Mucosa of stomach (tissue), 1 donor: ENCODE results near the gene NPC1L1.

Experiments
- H3K27me3 ChIP-seq: one replicate; pipeline ENCODE4 v1.7.0; 2013; ENCODE audit warnings: mild to moderate bottlenecking, low read length; ENCODE audit not compliant: control insufficient read depth, insufficient read depth
- H3K36me3 ChIP-seq: one replicate; pipeline ENCODE4 v1.7.0; 2013; ENCODE audit warnings: low read length; ENCODE audit not compliant: control insufficient read depth, insufficient read depth
- H3K4me1 ChIP-seq: one replicate; pipeline ENCODE4 v1.7.0; 2013; ENCODE audit warnings: mild to moderate bottlenecking, low read length; ENCODE audit not compliant: control insufficient read depth, insufficient read depth
- H3K4me3 ChIP-seq: one replicate; pipeline ENCODE4 v1.7.0; 2013; ENCODE audit warnings: low read length
- H3K9ac ChIP-seq: one replicate; pipeline ENCODE4 v1.7.0; 2013; ENCODE audit warnings: mild to moderate bottlenecking, low read length, moderate library complexity
- H3K9me3 ChIP-seq: one replicate; pipeline ENCODE4 v1.7.0; 2013; ENCODE audit warnings: mild to moderate bottlenecking, low read length, moderate library complexity; ENCODE audit not compliant: control insufficient read depth
- donor health status: Pancreatic carcinoma.

The NPC1L1 gene

DNA sequence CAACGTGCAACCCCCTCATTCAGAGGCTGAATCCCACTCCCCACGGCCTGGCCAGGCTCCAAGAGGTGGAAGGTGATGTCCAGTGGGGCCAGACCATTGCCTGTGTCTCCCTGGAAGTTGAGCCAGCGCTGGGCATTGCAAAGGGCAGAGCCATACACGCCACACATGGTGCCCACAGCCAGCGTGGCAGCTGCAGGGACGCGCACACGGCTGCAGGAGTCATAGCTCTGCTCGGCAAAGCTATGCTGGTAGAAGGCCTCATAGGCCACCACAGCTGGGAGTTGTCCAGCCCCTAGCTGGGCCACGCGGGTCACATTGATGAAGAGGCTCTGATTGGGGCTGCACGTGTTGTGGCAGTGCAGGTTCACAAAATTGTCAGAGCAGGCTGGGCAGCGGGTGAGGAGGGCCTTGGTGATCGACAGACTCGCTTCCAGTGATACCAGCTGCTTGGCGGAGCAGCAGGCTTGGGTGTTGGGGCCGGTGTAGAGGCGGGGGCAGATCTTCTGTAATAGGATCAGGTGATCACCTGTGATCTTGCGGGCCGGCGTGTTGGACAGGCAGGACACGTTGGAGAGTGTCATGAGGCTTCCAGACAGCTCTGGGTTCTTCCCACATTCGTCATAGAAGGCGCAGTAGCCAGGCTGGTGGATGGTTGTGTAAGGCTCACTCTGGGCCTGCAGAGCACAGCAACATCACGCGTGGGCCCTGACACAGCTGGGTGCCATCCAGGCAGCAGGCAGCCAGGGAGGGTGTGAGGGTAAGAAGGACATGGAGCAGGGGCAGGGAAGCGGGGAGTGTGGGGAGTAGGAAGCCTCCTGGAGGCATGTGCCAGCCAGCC, 1.2 kb downstream of the NPC1L1 start:
- no peak overlapping the region for H3K4me3 ChIP-seq
- H3K27me3 ChIP-seq: no peaks in the 10 kb centered on the region
- H3K36me3 ChIP-seq: no peaks in the 10 kb centered on the region
- peaks cover 38% of the 10 kb centered on the region for H3K4me1 ChIP-seq
- no peak overlapping the region for H3K9ac ChIP-seq
- no peaks in the 10 kb centered on the region for H3K9me3 ChIP-seq

DNA sequence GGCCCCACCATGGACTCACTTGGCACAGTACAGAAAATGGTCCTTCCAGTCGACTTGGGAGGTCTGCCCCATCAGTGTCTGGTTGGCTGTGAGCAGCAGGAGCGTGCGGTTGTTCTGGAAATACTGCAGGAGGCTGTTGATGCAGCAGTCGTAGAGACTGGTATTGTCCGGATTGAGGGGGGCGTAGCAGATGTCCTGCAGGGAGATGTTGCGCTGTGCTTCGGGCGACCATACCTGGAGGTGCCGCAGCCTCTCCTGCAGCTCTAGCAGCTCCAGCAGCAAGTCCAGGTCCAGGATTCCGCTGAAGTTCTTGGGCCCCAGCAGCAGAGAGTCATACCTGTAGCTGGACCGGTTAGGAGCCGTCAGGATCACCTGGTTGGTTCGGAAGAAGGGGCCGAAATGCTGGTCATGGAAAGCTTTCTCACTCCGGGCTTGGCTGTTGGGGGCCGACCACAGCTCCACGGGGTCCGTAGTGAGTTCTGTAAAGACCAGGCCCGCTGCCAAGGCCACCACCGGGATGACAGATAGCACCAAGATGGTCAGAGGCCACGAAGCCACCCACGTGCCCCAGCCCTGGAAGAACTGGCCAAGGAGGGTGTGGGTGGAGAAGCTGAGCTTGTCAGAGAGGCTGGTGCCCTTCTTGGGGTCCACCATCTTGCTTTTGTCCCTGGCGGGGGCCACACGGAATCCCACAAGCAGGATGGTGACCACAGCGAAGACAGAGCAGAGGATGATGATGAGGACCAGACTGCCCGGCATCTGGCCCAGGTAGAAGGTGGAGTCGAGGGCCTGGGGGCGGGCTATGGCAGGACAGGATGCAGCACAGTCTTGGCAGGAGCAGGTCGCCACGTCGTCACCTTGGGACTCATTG, 2.1 kb downstream of the NPC1L1 start:
- Histone ChIP-seq H3K36me3 (no peaks in the 10 kb centered on the region), H3K4me3 (no peak overlapping the region), H3K4me1 (peaks cover 39% of the 10 kb centered on the region), H3K9me3 (no peaks in the 10 kb centered on the region), H3K9ac (no peak overlapping the region), H3K27me3 (no peaks in the 10 kb centered on the region)

DNA sequence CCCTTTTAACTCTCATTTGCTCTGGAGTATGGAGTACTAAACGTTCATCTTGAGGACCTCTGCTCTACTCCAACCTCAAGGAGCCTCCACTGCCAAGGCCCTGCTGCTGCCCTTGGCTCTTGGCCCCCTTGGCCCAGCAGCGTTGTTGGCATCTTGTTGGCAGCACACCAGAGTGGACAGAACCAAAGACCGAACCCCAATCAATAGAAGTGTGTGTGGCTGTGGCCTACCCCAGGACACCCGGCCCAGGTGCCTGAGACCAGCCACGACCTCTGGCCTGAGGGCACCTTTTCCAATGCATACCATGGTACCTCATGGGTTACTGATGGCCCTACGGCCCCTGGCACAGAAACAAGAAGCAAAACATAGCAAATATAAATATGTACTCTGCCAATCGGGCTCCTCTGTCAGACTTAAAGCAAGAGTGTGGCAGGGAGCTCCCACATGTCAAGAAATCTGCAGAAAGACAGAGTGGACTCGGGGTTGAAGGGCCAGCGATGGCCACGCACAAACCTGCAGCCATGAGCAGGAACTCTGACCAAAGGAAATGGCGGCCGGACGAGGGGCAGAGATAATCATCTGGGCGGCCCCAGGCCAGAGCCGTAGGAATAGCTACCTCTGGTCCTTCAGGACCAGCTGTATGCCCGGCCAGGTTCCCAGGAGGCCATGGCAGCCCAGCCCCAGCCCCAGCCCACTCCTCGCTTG, 2.9 kb downstream of the NPC1L1 start:
- Histone ChIP-seq H3K9me3 (no peaks in the 10 kb centered on the region), H3K36me3 (no peaks in the 10 kb centered on the region), H3K4me1 (peaks cover 40% of the 10 kb centered on the region), H3K27me3 (no peaks in the 10 kb centered on the region), H3K9ac (no peak overlapping the region), H3K4me3 (no peak overlapping the region)

DNA sequence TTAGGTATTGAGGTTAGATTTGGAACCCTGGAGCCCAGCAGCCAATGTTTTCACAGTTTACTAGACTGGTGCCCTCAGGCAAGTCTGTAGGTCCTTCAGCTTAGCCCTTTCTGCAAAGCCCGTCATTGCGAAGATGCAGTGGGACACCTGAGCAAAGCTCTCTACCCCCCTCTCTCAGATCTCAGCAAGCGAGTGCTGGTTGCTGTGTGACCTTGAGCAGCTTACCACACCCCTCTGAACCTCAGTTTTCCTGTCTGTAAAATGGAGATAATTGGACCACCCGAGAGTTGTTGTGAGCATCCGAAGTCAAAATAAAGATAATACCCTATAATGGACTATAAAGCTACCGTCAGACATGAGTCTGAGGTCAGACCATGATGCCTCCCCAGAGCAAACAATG, 3.7 kb downstream of the NPC1L1 start:
- peaks cover 32% of the 10 kb centered on the region for H3K4me1 ChIP-seq
- H3K27me3 ChIP-seq: no peaks in the 10 kb centered on the region
- no peaks in the 10 kb centered on the region for H3K9me3 ChIP-seq
- no peak overlapping the region for H3K4me3 ChIP-seq
- H3K36me3 ChIP-seq: no peaks in the 10 kb centered on the region
- no peak overlapping the region for H3K9ac ChIP-seq

DNA sequence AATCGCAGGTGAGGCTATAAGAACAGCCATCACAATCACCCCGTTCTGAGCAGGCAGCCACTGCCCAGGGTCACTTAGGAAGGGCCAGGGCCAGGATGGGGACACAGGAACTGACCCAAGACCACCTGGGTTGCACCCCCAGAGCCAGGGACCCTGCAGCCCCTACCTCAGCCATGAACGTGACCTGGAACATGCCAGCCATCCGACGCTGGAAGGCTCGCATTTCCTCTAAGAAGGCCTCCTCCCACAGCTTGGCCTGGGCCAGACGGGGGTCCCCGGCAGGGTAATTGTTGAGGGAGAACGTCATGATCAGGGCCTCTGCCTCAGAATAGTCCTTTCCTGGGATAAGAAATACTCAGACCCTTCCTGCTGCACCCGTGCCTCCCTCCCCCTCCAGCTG, 5.0 kb downstream of the NPC1L1 start:
- Histone ChIP-seq H3K9me3 (no peaks in the 10 kb centered on the region), H3K36me3 (no peaks in the 10 kb centered on the region), H3K4me1 (peaks cover 19% of the 10 kb centered on the region), H3K9ac (no peak overlapping the region), H3K27me3 (no peaks in the 10 kb centered on the region), H3K4me3 (no peak overlapping the region)

DNA sequence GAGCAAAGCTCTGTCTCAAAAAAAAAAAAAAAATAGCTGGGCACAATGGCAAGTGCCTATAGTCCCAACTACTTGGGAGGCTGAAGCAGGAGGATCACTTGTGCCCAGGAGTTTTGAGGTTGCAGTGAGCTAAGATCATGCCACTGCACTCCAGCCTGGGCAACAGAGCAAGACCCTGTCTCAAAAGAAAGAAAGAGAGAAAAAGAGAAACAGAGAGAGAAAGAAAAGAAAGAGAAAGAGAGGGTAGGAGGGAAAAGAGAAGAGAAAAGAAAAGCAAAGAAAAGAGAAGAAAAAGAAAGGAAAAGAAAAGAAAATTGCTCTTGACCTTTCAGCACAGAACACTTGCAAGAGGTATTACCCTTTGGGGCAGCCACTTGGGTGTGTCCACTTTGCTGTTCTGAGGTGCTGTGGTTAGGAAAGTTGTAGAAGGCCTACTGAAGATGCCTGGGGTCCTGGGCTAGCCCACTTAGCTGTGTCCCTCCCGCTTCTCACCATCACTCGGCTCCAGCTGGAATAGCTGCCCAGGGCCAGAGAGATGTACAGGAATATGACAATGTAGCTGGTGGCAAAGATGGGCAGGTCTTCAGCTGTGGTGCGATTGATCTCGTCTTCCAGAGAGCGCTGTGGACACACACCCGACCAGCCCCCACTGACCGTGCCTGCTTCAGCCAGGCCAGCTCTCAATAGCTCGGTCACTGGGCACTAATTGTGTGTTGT, 5.6 kb downstream of the NPC1L1 start:
- H3K27me3 ChIP-seq: no peaks in the 10 kb centered on the region
- H3K4me1 ChIP-seq: peaks cover 13% of the 10 kb centered on the region
- H3K36me3 ChIP-seq: no peaks in the 10 kb centered on the region
- no peak overlapping the region for H3K4me3 ChIP-seq
- H3K9me3 ChIP-seq: no peaks in the 10 kb centered on the region
- no peak overlapping the region for H3K9ac ChIP-seq

DNA sequence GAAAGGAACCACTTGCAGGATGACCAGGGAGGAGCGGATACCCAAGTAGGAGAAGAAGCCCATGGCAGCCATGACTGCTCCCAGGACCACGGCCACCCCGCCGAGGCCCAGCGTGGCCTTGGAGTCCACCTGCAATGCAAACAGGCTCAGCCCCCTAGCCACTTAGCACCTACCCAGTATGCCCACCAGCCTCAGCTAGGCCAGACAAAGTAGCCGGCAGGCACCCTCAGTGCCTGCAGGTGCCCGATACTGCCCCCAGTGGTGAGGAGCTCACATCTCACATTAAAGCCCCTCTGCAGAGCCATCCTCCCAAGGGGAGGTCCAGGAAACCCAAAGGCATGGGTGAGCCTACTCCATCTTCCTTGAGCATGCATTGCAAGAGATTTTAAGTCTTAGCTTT, 6.6 kb downstream of the NPC1L1 start:
- Histone ChIP-seq H3K4me1 (peaks cover 11% of the 10 kb centered on the region), H3K4me3 (no peak overlapping the region), H3K27me3 (no peaks in the 10 kb centered on the region)

DNA sequence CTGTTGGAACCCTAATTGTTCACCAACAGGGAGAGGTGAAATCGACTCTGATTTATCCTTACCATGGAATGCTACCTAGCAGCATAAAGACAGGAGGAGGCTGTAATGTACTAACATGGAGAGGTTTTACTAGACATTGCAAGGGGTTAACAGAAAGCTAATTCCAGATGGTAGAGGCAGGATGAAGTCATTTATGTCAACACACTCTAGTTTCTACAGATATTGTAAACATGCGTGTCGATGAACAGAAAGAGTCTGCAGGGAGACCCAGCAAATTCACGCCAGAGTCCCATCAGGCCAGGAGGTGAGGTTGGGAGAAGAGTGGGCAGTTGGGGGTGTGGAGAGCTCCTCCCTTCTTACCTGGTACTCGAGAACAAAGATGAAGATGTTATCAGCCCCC, 7.0 kb downstream of the NPC1L1 start:
- Histone ChIP-seq H3K4me1 (peaks cover 11% of the 10 kb centered on the region), H3K27me3 (no peaks in the 10 kb centered on the region), H3K9ac (no peak overlapping the region), H3K9me3 (no peaks in the 10 kb centered on the region), H3K4me3 (no peak overlapping the region), H3K36me3 (no peaks in the 10 kb centered on the region)

More for the DNA sequence above, 6.6 kb downstream of the NPC1L1 start:
- no peak overlapping the region for H3K9ac ChIP-seq
- no peaks in the 10 kb centered on the region for H3K9me3 ChIP-seq
- H3K36me3 ChIP-seq: no peaks in the 10 kb centered on the region

DNA sequence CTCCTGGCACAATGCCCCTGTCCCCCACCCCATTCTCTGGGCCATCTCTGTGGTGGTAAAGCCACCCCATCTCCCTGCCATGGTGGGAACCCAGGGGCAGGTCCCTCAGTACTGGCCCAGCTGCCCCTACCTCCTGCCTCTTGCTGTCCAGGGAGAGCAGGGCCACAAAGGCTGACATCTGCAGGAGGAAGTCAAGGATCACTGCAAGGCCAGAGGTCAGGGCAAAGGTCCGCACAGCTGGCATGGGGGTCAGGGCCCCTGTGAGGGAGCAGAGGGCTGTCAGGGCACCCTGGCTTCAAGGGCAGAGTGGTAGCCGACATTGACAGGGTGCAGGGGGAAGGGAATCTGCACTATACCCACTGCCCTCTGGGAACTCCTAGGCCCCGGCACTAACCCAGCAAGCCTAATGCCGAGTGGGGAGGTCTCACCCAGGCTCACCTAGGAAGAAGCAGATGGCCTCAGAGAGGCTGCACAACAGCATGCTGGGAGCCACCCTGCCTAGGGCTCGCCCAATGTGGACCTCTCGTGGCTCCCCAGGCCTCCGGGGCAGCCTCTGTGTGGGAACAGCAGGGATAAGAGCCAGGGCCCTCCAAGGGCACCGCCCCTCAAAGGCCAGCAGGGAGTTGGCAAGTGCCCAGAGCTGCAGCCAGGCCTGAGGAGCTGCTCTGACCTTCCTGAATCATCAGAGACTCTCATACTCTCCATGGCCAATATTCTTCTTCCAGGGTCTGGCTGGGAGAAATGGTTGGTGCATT, 7.7 kb downstream of the NPC1L1 start:
- H3K9me3 ChIP-seq: no peaks in the 10 kb centered on the region
- H3K4me3 ChIP-seq: no peak overlapping the region
- no peaks in the 10 kb centered on the region for H3K36me3 ChIP-seq
- peaks cover 11% of the 10 kb centered on the region for H3K4me1 ChIP-seq
- no peak overlapping the region for H3K9ac ChIP-seq
- no peaks in the 10 kb centered on the region for H3K27me3 ChIP-seq

DNA sequence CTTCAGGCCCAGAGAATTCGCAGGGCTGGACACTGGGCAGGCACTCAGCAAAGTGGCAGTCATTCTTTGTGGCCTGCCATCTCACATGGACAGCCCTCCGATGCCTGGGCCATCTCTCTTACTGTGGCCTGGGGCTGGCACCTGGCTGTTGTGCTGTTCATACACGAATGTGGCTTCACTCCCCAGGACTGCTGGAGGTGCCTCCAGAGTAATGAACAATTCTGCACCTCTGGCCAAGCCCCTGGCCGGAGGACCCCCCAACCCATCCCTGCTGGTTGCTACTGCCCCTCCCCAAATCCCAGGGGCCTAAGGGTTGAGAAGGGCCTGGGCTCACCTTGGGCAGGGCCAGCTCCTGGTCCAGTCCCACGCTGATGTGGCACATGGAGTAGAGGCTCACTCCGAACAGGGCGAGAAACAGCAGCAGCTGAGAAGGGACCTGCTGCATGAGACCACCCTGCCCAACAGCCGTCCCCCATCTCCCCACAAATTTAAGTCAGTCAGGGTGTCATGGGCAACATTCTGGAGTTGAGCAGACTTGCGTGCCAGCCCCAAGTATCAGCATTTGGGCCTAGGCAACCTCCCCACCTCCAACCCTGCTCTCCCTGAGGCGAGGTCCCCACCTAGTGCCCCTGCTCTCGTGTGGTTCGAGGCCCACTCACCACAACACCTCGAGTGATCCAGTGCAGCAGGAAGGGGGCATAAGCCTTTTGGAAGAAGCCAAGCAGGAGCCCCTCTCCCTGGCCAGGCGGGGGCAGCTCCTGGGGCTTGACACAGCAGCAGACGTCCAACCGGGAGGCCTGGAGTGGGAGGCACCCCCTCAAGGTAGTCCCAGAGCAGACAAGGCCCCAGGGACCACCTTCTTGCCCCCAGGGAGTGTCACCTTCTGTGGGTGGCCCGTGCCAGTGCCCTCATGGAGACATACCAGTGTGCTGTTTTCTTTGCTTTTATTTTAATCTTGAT, 9.4 kb downstream of the NPC1L1 start:
- peaks cover 11% of the 10 kb centered on the region for H3K4me1 ChIP-seq
- no peaks in the 10 kb centered on the region for H3K36me3 ChIP-seq
- no peaks in the 10 kb centered on the region for H3K9me3 ChIP-seq
- no peaks in the 10 kb centered on the region for H3K27me3 ChIP-seq
- H3K9ac ChIP-seq: no peak overlapping the region
- H3K4me3 ChIP-seq: no peak overlapping the region
